SK-N-SH treated with all-trans-retinoic acid at 6 μM for 48 hours (cell line): ENCODE data around the gene RASA3.

ENCODE experiments used
- ATAC-seq: fragments of 200-7000 bp; cut with Tn5 transposase; 3 replicates; pipeline ENCODE4 v1.9.1; 2020; ENCODE audit warnings: mild to moderate bottlenecking, moderate library complexity
- ARNTL ChIP-seq: fragments of 450-650 bp; formaldehyde crosslinking; IDR thresholded peaks from 2 replicates; pipeline ENCODE4 v1.5.0; 2020; ENCODE audit warnings: low read depth, mild to moderate bottlenecking, moderate library complexity, borderline replicate concordance
- CSDC2 ChIP-seq: fragments of 250-450 bp; sonication (Bioruptor Pico); IDR thresholded peaks from 2 replicates; pipeline ENCODE4 v1.5.0; 2020; ENCODE audit warnings: mild to moderate bottlenecking, moderate library complexity
- GLIS3 ChIP-seq: fragments of 250-450 bp; sonication (Bioruptor Pico); IDR thresholded peaks from 2 replicates; pipeline ENCODE4 v1.5.0; 2020; ENCODE audit warnings: mild to moderate bottlenecking, moderate library complexity
- ISL1 ChIP-seq: fragments of 250-450 bp; sonication (Bioruptor Pico); IDR thresholded peaks from 2 replicates; pipeline ENCODE4 v2.1.2; 2022; ENCODE audit warnings: mild to moderate bottlenecking, moderate library complexity
- OSR1 ChIP-seq: fragments of 250-450 bp; sonication (Bioruptor Pico); IDR thresholded peaks from 2 replicates; pipeline ENCODE4 v1.8.0; 2022; ENCODE audit warnings: moderate library complexity, mild to moderate bottlenecking, inconsistent platforms
- PATZ1 ChIP-seq: fragments of 250-450 bp; sonication (Bioruptor Pico); IDR thresholded peaks from 2 replicates; pipeline ENCODE4 v1.8.0; 2020; ENCODE audit warnings: mild to moderate bottlenecking, moderate library complexity, borderline replicate concordance
- POU6F1 ChIP-seq: fragments of 250-450 bp; sonication (Bioruptor Pico); IDR thresholded peaks from 2 replicates; pipeline ENCODE4 v1.8.0; 2021; ENCODE audit warnings: low read depth, mild to moderate bottlenecking, moderate library complexity, borderline replicate concordance
- PPARA ChIP-seq: fragments of 250-450 bp; sonication (Bioruptor Pico); IDR thresholded peaks from 2 replicates; pipeline ENCODE4 v1.5.0; 2020; ENCODE audit warnings: mild to moderate bottlenecking, borderline replicate concordance
- RARB ChIP-seq: fragments of 250-450 bp; sonication (Bioruptor Pico); IDR thresholded peaks from 2 replicates; pipeline ENCODE4 v1.8.0; 2021; ENCODE audit warnings: mild to moderate bottlenecking, moderate library complexity
- SNAI2 ChIP-seq: fragments of 250-450 bp; sonication (Bioruptor Pico); IDR thresholded peaks from 2 replicates; pipeline ENCODE4 v1.5.0; 2020; ENCODE audit warnings: mild to moderate bottlenecking, moderate library complexity
- TCF4 ChIP-seq: fragments of 250-450 bp; sonication (Bioruptor Pico); IDR thresholded peaks from 2 replicates; pipeline ENCODE4 v1.8.0; 2021; ENCODE audit warnings: mild to moderate bottlenecking, moderate library complexity, borderline replicate concordance
- TOX ChIP-seq: fragments of 250-450 bp; sonication (Bioruptor Pico); IDR thresholded peaks from 2 replicates; pipeline ENCODE4 v1.8.0; 2021; ENCODE audit warnings: mild to moderate bottlenecking, moderate library complexity, borderline replicate concordance
- TSHZ2 ChIP-seq: fragments of 250-450 bp; sonication (Bioruptor Pico); IDR thresholded peaks from 2 replicates; pipeline ENCODE4 v1.5.0; 2020; ENCODE audit warnings: mild to moderate bottlenecking, moderate library complexity
- ZC3H10 ChIP-seq: fragments of 250-450 bp; sonication (Bioruptor Pico); IDR thresholded peaks from 2 replicates; pipeline ENCODE4 v1.5.1; 2021; ENCODE audit warnings: mild to moderate bottlenecking, moderate library complexity
- ZFP30 ChIP-seq: fragments of 450-650 bp; formaldehyde crosslinking; IDR thresholded peaks from 2 replicates; pipeline ENCODE4 v1.5.0; 2022; ENCODE audit warnings: mild to moderate bottlenecking, moderate library complexity
- ZNF565 ChIP-seq: fragments of 450-650 bp; formaldehyde crosslinking; conservative IDR thresholded peaks from 2 replicates; pipeline ENCODE4 v1.5.0; 2020; ENCODE audit warnings: low read depth, mild to moderate bottlenecking, moderate library complexity
- ZNF70 ChIP-seq: fragments of 450-650 bp; formaldehyde crosslinking; IDR thresholded peaks from 2 replicates; pipeline ENCODE4 v1.5.0; 2020; ENCODE audit warnings: mild to moderate bottlenecking, moderate library complexity

RASA3 gene

GRCh38 chr13:113950451-113951245 is 181.8 kb downstream of the RASA3 start:
- no peak for ATAC-seq

GRCh38 chr13:113949546-113949945 is 182.9 kb downstream of the RASA3 start:
- TF ChIP-seq TCF4 (no peak), SNAI2 (CRISPR knock-in tag) (no peak), TOX (CRISPR knock-in tag) (no peak), CSDC2 (CRISPR knock-in tag) (no peak), TSHZ2 (CRISPR knock-in tag) (no peak), ZNF565 (CRISPR knock-in tag) (no peak), GLIS3 (no peak), POU6F1 (CRISPR knock-in tag) (no peak), PPARA (no peak), ZNF70 (CRISPR knock-in tag) (no peak), ZFP30 (CRISPR knock-in tag) (no peak), ARNTL (no peak)
- TF ChIP-seq, all 23 proteins: peak for 0
- ATAC-seq, result no peak

More at GRCh38 chr13:113950451-113951245, 181.8 kb downstream of the RASA3 start:
- TF ChIP-seq POU6F1 (CRISPR knock-in tag), result no peak
- TF ChIP-seq GLIS3, result no peak
- no peak for TF ChIP-seq ZFP30 (CRISPR knock-in tag)
- TF ChIP-seq ISL1 (CRISPR knock-in tag), result no peak
- no peak for TF ChIP-seq PATZ1
- no peak for TF ChIP-seq ARNTL
- TF ChIP-seq OSR1 (CRISPR knock-in tag), result no peak
- TF ChIP-seq, all 23 proteins: peak for 0

GRCh38 chr13:113948034-113948742 is 184.2 kb downstream of the RASA3 start:
- no peak for ATAC-seq
- TF ChIP-seq ARNTL, result no peak
- TF ChIP-seq RARB (CRISPR knock-in tag), result no peak
- no peak for TF ChIP-seq PATZ1
- no peak for TF ChIP-seq ISL1 (CRISPR knock-in tag)
- TF ChIP-seq TSHZ2 (CRISPR knock-in tag), result no peak
- no peak for TF ChIP-seq ZC3H10 (CRISPR knock-in tag)
- TF ChIP-seq ZNF565 (CRISPR knock-in tag), result no peak
- no peak for TF ChIP-seq TCF4
- TF ChIP-seq SNAI2 (CRISPR knock-in tag), result no peak
- TF ChIP-seq ZNF70 (CRISPR knock-in tag), result no peak
- no peak for TF ChIP-seq CSDC2 (CRISPR knock-in tag)
- TF ChIP-seq, all 23 proteins: peak for 0
